Measurements from ENCODE around the gene SAV1. TPM values are rescaled to one million over a fixed set of nuclear protein-coding genes. Genes with fewer than 3 reads are reported as not detected.

Gene SAV1
- total and polyA plus RNA-seq, 2 of the 13 experiments (the other 11 are each of a cell fraction or from before 2014, with no cell fraction given) = 7.3 to 8.2 TPM

- Histone ChIP-seq H2AFZ (ENCODE audit: low read length) (no peak overlapping the region), H3K36me3 (replicated peaks in 1 of 2; ENCODE audit: control insufficient read depth in 1 of 2, insufficient read depth in 2 of 2, low read length in 2 of 2) (peaks cover 3 to 6% of the 10 kb centered on the region in 2 experiments; a peak in 3 of 5 replicates), H3K4me3 (replicated peaks in 1 of 3; ENCODE audit: insufficient read depth in 1 of 3, low read depth in 2 of 3, low read length in 3 of 3) (no peak overlapping the region), H3K79me2 (ENCODE audit: insufficient read depth, low read length) (no peaks in the 10 kb centered on the region), H3K27ac (ENCODE audit: extremely low read length, insufficient read depth, low read length) (no peak overlapping the region), H3K27me3 (ENCODE audit: control insufficient read depth in 1 of 2, insufficient read depth in 2 of 2, low read length in 2 of 2) (no peaks in the 10 kb centered on the region), H3K9me3 (ENCODE audit: low read length) (no peaks in the 10 kb centered on the region), H4K20me1 (ENCODE audit: insufficient read depth, low read length) (no peaks in the 10 kb centered on the region), H3K4me1 (ENCODE audit: insufficient read depth, low read length) (no peaks in the 10 kb centered on the region), H3K9ac (ENCODE audit: insufficient read depth, low read depth, low read length) (no peak overlapping the region), H3K4me2 (ENCODE audit: low read depth, low read length) (no peak overlapping the region)
- in situ Hi-C loops (cut with HindIII; ENCODE audit: extremely low pct_ligation_motif_present, low pct_unique_long_range_greater_than_20kb) = no loop called here
- BruUV-seq (replicated peaks) = no TSS peak
- DNase-seq (ENCODE audit: low spot score) (no peak), ATAC-seq (no peak), FAIRE-seq (no peak)
- CTCF ChIA-PET (ENCODE audit: low intra/inter-chr PET ratio, low total read pairs) = no interaction called here
- intact Hi-C loops (cut with micrococcal nuclease; ENCODE audit: unreplicated experiment) = no loop called here
- whole genome bisulfite sequencing (ENCODE audit: low lambda C conversion rate) = 96% methylated on average over 2 of the region's 2 CpGs
- POLR2A ChIA-PET = interaction anchor here (1.2 kb wide), 1 partner anchor 33 kb away, joined by 3 read pairs; the partner anchor contains the start of gene SAV1
- TF ChIP-seq MAFG (CRISPR knock-in tag; IDR thresholded peaks at IDR 0.05) (no peak), RXRA (CRISPR knock-in tag; IDR thresholded peaks at IDR 0.05) (no peak), ZNF235 (CRISPR knock-in tag; IDR thresholded peaks at IDR 0.05; ENCODE audit: borderline replicate concordance) (no peak), TEF (CRISPR knock-in tag; IDR thresholded peaks at IDR 0.05) (no peak), ZSCAN30 (CRISPR knock-in tag; IDR thresholded peaks at IDR 0.05) (no peak), FOXC1 (CRISPR knock-in tag; IDR thresholded peaks at IDR 0.05; ENCODE audit: borderline replicate concordance) (no peak), ARNTL (CRISPR knock-in tag; IDR thresholded peaks at IDR 0.05) (no peak), HMGXB4 (CRISPR knock-in tag; IDR thresholded peaks at IDR 0.05; ENCODE audit: borderline replicate concordance in 1 of 2, low read depth in 1 of 2) (no peak), ZBTB44 (CRISPR knock-in tag; IDR thresholded peaks at IDR 0.05) (no peak), ZNF619 (CRISPR knock-in tag; IDR thresholded peaks at IDR 0.05) (no peak), ZBTB7A (CRISPR knock-in tag; IDR thresholded peaks at IDR 0.05) (no peak), FIP1L1 (IDR thresholded peaks at IDR 0.05; ENCODE audit: borderline replicate concordance, insufficient read depth, low read depth, low read length) (no peak), PAWR (CRISPR knock-in tag; IDR thresholded peaks at IDR 0.05; ENCODE audit: borderline replicate concordance) (no peak), ZNF256 (CRISPR knock-in tag; conservative IDR thresholded peaks at IDR 0.05) (no peak), ZNF646 (CRISPR knock-in tag; IDR thresholded peaks at IDR 0.05) (no peak)
Observed at GRCh38 chr14:50635141-50635540, 33.0 kb downstream of the SAV1 start.
